Fibroblast of lung (primary cell): ENCODE measurements around the gene ASAP2. TPM values are rescaled to one million over a fixed set of nuclear protein-coding genes. Genes with fewer than 3 reads are reported as not detected.

Source experiments
- DNase-seq, 2 donors: peaks; one replicate each; pipeline versions ENCODE4 v3.0.0 to v3.0.0-alpha.2; 2010; ENCODE audit warnings: low read depth in 2 of 2
- H2AFZ ChIP-seq: 2 replicates; pipeline ENCODE4 v1.5.1; 2012; ENCODE audit warnings: low read length, control low read depth, inconsistent platforms
- H3K27ac ChIP-seq: 2 replicates; pipeline ENCODE4 v1.5.1; 2011; ENCODE audit warnings: low read length, control low read depth; ENCODE audit not compliant: insufficient read depth
- H3K27me3 ChIP-seq: 2 replicates; pipeline ENCODE4 v1.5.1; 2011; ENCODE audit warnings: mild to moderate bottlenecking, low read length; ENCODE audit not compliant: control insufficient read depth, insufficient read depth
- H3K36me3 ChIP-seq: 2 replicates; pipeline ENCODE4 v1.5.1; 2011; ENCODE audit warnings: low read length; ENCODE audit not compliant: control insufficient read depth, insufficient read depth
- H3K4me1 ChIP-seq: 2 replicates; pipeline ENCODE4 v1.5.1; 2011; ENCODE audit warnings: low read length; ENCODE audit not compliant: control insufficient read depth, insufficient read depth; ENCODE audit errors: extremely low read depth
- H3K4me2 ChIP-seq: 2 replicates; pipeline ENCODE4 v1.5.1; 2011; ENCODE audit warnings: low read length, control low read depth; ENCODE audit not compliant: insufficient read depth; ENCODE audit errors: extremely low read depth
- H3K4me3 ChIP-seq, 4 experiments: fragments of 200-600 bp in 1 of 4; sonication (generic) in 1 of 4; replicated peaks in 1 of 4; 2 replicates each; pipeline ENCODE4 v1.5.1; 2011 to 2016; ENCODE audit warnings: low read length in 4 of 4, low read depth in 3 of 4, mild to moderate bottlenecking in 3 of 4, control low read depth in 2 of 4, inconsistent platforms in 1 of 4, mixed read lengths in 1 of 4; ENCODE audit not compliant: insufficient read depth in 1 of 4; ENCODE audit errors: control extremely low read depth in 1 of 4
- H3K79me2 ChIP-seq: 2 replicates; pipeline ENCODE4 v1.5.1; 2012; ENCODE audit warnings: mild to moderate bottlenecking, low read length, inconsistent platforms; ENCODE audit not compliant: control insufficient read depth, insufficient read depth
- H3K9ac ChIP-seq: 2 replicates; pipeline ENCODE4 v1.5.1; 2011; ENCODE audit warnings: mild to moderate bottlenecking, low read length, control low read depth; ENCODE audit not compliant: insufficient read depth
- H3K9me3 ChIP-seq: 2 replicates; pipeline ENCODE4 v1.5.1; 2012; ENCODE audit warnings: low read depth, low read length; ENCODE audit not compliant: control insufficient read depth, insufficient read depth
- H4K20me1 ChIP-seq: 2 replicates; pipeline ENCODE4 v1.5.1; 2011; ENCODE audit warnings: low read length; ENCODE audit not compliant: control insufficient read depth, insufficient read depth; ENCODE audit errors: extremely low read depth
- CTCF ChIP-seq, 2 donors: IDR thresholded peaks in 1 of 2; conservative IDR thresholded peaks in 1 of 2; 1 replicate in 1 of 2; 2 replicates in 1 of 2; pipeline ENCODE4 v1.5.1; 2011 to 2012; ENCODE audit warnings: low read length in 2 of 2, control low read depth in 1 of 2, inconsistent platforms in 1 of 2, low read depth in 1 of 2, mild to moderate bottlenecking in 1 of 2
- EZH2 ChIP-seq: IDR thresholded peaks from 2 replicates; pipeline ENCODE4 v1.5.1; 2012; ENCODE audit warnings: low read length, control low read depth, mild to moderate bottlenecking; ENCODE audit errors: missing control alignments
- polyA plus RNA-seq, 2 donors: library from polyadenylated mRNA; depleted of rRNA in 1 of 2; stranded (reverse) in 1 of 2; unstranded in 1 of 2; fragments of >200 nt; gene quantifications; 2 replicates each; pipeline ENCODE4 v1.2.1, GENCODE V29; 2011 to 2012; ENCODE audit warnings: missing spikeins in 1 of 2
- total RNA-seq: library from RNA; depleted of rRNA; stranded (reverse); fragments of >200 nt; gene quantifications from 2 replicates; pipeline ENCODE4 v1.2.1, GENCODE V29; 2014

Gene ASAP2
- total and polyA plus RNA-seq, 2 donors (not counting 1 experiment from before 2014, with no cell fraction given): 19.2 to 19.9 TPM

- Histone ChIP-seq H3K4me3 (no peak overlapping the region), H3K79me2 (no peaks in the 10 kb centered on the region), H3K9me3 (no peaks in the 10 kb centered on the region), H4K20me1 (no peaks in the 10 kb centered on the region), H3K4me1 (peaks cover 3% of the 10 kb centered on the region), H3K9ac (no peak overlapping the region), H2AFZ (no peak overlapping the region), H3K27ac (no peak overlapping the region), H3K27me3 (no peaks in the 10 kb centered on the region), H3K4me2 (no peak overlapping the region), H3K36me3 (peaks cover 5% of the 10 kb centered on the region)
- DNase-seq: no peak
- TF ChIP-seq EZH2 (no peak), CTCF (conservative IDR thresholded peaks at IDR 0.05 in 1 of 2, IDR thresholded peaks at IDR 0.05 in 1 of 2; ENCODE audit: low read depth in 1 of 2, low read length in 2 of 2) (no peak)
These were observed 193.9 kb downstream of the ASAP2 start for GRCh38 chr2:9400268-9401058.

GRCh38 chr2:9401059-9401547 is 194.5 kb downstream of the ASAP2 start:
- Histone ChIP-seq H2AFZ (no peak overlapping the region), H3K4me3 (no peak overlapping the region), H3K27me3 (no peaks in the 10 kb centered on the region), H4K20me1 (no peaks in the 10 kb centered on the region), H3K4me2 (no peak overlapping the region), H3K36me3 (peaks cover 4% of the 10 kb centered on the region), H3K9ac (no peak overlapping the region), H3K27ac (no peak overlapping the region), H3K4me1 (peaks cover 6% of the 10 kb centered on the region), H3K79me2 (no peaks in the 10 kb centered on the region), H3K9me3 (no peaks in the 10 kb centered on the region)
- no peak for DNase-seq
- TF ChIP-seq EZH2 (no peak), CTCF (conservative IDR thresholded peaks at IDR 0.05 in 1 of 2, IDR thresholded peaks at IDR 0.05 in 1 of 2; ENCODE audit: low read depth in 1 of 2, low read length in 2 of 2) (no peak)

- no peaks in the 10 kb centered on the region for H3K79me2 ChIP-seq
- H3K4me1 ChIP-seq: peaks cover 8% of the 10 kb centered on the region
- no peaks in the 10 kb centered on the region for H4K20me1 ChIP-seq
- DNase-seq: no peak
- no peak overlapping the region for H3K4me3 ChIP-seq
- TF ChIP-seq CTCF (conservative IDR thresholded peaks at IDR 0.05 in 1 of 2, IDR thresholded peaks at IDR 0.05 in 1 of 2; ENCODE audit: low read depth in 1 of 2, low read length in 2 of 2) (no peak), EZH2 (no peak)
- no peaks in the 10 kb centered on the region for H3K9me3 ChIP-seq
- H3K4me2 ChIP-seq: no peak overlapping the region
- no peak overlapping the region for H3K27ac ChIP-seq
- H3K36me3 ChIP-seq: peaks cover 4% of the 10 kb centered on the region
- no peak overlapping the region for H3K9ac ChIP-seq
- H3K27me3 ChIP-seq: no peaks in the 10 kb centered on the region
- H2AFZ ChIP-seq: no peak overlapping the region
These were observed 195.2 kb downstream of the ASAP2 start for GRCh38 chr2:9401646-9402371.
